GM10266 (cell line): ENCODE results near the gene RAD51B.

Experiments
- DNase-seq: peaks from one replicate; pipeline ENCODE4 v3.0.0; 2012; ENCODE audit errors: extremely low spot score
- TF ChIP-seq, protein P1 (sequence below): IDR thresholded peaks from 2 replicates; pipeline ENCODE4 v1.5.1; 2012; ENCODE audit warnings: mild to moderate bottlenecking, low read depth; ENCODE audit not compliant: control insufficient read depth, insufficient read depth; ENCODE audit errors: missing control alignments

Gene RAD51B

DNA sequence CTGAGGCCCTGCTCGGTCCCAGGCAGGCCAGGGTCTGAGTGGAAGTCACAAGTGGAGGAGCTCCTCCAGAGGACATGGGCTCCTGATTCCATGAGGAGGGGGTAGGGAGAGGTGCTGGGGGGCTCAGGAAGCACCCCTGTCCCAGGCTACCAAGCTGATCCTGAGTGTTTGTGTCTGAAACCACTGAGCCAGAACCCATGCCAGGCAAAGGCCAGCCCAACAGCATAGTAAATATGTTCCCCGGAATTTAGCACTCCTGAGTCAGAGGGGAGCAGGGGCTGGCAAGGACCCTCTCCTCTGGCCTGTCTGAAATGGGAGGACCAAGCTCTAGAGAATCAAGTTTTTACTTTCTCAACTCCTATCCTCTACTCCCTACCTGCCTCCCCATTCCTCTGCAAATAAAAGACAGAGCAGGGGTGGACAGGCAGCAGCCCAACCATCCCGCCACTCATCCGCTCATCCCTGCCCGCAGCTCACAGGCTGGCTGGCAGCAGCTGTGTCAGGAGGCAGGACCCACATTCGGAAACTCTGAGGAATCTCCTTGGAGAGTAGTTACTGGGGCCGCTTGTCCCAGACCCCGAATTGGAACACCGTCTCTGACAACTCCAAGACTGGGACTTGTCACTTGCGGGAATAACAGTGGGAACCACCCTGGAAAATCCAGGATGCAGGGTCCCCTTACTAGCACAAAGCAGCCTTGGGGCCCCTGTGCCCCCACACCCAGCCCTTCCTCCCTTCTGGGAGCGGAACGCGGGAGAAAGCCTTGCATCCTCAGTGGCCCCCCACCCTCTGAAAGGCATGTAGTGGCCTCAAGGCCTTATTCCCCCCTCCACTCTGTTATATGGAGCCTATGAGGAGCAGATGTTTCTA is 870.7 kb downstream of the RAD51B start:
- DNase-seq, result no peak

DNA sequence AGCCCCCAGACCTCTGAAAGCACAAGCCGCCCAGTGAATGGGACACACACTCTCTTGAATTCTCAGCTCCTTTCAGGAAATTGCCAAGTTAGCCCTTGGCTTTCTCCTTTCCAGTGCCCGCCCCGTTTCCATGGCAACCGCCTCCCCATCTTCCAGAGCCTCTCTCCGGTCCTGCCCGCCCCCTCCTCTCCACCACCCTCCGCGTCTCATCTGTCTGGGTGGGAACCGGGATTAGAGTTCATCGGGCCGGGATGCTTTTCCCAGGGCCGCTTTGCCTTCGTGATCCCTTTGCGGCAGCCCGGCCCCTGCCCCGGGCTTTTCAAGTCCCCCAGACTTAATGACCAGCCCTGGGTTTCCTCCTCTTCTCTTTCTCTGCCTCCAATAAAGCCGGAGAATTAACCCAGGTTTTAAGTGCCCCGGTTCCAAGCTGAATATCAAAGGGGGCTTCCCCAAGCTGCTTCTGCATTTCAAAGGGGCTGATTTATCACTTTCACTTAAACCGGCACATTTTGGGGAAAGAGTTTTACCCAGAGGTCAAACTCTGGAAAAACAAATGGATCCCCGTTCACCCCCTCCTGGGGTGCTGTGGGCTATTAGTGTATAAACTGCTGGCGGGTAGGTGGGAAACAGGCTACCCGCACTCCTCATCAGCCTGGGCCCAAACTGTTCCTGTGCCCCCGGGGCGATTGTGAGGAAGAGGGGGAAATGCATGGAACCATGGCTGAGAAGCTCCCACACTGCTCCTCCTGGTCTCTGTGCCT is 871.6 kb downstream of the RAD51B start:
- no peak for DNase-seq
- TF ChIP-seq, protein P1, sequence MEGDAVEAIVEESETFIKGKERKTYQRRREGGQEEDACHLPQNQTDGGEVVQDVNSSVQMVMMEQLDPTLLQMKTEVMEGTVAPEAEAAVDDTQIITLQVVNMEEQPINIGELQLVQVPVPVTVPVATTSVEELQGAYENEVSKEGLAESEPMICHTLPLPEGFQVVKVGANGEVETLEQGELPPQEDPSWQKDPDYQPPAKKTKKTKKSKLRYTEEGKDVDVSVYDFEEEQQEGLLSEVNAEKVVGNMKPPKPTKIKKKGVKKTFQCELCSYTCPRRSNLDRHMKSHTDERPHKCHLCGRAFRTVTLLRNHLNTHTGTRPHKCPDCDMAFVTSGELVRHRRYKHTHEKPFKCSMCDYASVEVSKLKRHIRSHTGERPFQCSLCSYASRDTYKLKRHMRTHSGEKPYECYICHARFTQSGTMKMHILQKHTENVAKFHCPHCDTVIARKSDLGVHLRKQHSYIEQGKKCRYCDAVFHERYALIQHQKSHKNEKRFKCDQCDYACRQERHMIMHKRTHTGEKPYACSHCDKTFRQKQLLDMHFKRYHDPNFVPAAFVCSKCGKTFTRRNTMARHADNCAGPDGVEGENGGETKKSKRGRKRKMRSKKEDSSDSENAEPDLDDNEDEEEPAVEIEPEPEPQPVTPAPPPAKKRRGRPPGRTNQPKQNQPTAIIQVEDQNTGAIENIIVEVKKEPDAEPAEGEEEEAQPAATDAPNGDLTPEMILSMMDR, result no peak

More for the DNA sequence above, 870.7 kb downstream of the RAD51B start:
- TF ChIP-seq, protein P1, result no peak

DNA sequence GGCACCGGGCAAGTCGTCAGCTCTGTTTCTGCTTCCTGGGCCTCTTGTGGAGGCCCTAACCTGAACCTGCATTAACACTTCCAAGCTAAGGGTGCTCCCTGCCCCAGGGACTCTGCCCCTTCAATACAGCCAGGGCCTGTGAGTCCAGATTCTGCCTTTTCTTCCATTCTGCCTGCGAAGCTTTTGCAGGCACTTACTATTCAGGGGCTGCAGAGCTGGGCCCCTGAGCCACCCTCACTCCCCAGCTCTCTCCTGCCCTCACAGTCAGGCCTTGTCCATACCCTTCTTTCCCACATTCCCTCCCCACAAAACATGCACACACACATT is 872.2 kb downstream of the RAD51B start:
- DNase-seq, result no peak
- TF ChIP-seq, protein P1, result no peak

DNA sequence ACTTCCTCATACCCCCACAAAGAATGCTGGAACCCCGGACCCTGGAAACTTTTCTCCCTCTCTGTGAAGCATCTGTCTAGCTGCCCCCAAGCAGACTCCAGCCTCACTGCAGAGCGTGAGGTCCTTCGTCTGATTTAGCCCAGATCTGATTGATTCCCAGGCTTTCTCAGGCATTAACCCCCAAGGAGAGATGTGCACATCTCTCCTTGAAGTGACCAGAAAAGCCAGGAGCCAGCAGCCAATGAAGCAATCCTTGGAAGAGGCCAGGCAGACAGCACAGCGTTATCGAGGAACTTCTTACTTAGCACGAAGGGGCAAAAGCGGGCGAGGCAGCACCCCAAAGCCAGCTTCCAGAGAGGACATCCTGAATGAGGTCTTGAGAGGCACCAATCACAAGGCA is 872.6 kb downstream of the RAD51B start:
- no peak for DNase-seq
- TF ChIP-seq, protein P1, result no peak

DNA sequence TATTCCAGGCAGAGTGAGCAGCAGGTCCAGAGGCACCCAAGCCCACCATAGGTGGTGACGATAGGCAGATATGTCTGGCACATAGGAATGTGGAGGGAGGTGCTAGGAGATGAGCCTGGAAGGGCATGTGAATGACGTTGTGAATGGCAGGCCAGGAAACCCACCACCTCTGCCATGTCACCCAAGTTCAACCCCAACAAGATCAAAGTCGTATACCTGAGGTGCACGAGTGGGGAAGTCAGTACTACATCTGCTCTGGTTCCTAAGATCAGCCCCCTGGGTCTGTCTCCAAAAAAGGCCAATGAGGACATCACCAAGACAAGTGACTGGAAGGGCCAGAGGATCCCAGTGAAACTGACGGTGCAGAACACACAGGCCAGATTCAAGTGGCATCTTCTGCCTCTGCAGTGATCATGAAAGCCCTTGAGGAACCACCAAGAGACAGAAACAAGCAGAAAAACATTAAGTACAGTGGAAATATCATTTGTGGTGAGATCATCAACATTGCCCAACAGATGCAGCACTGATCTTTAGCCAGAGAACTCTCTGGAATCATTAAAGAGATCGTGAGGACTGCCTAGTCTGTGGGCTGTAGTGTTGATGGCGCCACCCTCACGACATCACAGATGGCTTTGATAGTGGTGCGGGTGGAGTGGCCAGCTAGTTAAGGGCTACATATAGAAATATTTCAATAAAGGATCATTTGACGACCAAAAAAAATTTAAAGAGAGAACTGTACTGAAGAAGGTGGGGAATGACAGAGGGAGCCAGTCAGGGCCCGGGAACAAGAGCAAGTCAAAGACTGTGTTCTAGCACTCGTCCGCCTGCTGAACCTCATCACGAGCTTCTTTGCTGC is 873.6 kb downstream of the RAD51B start:
- no peak for DNase-seq
- TF ChIP-seq, protein P1, result no peak

DNA sequence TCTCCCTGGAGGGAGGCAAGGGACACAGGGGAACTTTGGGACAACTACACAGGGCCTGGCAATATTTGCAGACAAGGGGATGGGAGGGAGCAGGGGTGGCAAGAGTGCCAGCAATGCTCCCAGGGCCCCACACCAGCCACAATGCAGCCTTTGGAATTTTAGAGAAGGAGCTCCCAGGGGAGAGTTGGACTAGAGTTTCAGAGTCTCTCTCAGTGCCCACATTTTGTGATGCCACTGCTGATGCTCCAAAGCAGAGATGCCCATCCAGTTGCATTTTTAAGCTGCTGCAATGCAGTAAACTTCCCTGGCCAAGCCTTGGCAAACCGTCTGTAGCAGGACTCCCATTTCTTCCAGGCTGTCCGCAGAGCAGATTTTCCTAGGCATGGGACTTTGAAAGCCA is 874.3 kb downstream of the RAD51B start:
- DNase-seq, result no peak
- TF ChIP-seq, protein P1, result no peak
